ENCODE results near the gene S100A9. TPM values are rescaled to one million over a fixed set of nuclear protein-coding genes. Genes with fewer than 3 reads are reported as not detected.
A peak's percentile ranks its signal among the peaks of the same experiment; 100 is the strongest.

S100A9 gene
- total and polyA plus RNA-seq, 4 donors = 110 to 485 (median 203) TPM

DNA sequence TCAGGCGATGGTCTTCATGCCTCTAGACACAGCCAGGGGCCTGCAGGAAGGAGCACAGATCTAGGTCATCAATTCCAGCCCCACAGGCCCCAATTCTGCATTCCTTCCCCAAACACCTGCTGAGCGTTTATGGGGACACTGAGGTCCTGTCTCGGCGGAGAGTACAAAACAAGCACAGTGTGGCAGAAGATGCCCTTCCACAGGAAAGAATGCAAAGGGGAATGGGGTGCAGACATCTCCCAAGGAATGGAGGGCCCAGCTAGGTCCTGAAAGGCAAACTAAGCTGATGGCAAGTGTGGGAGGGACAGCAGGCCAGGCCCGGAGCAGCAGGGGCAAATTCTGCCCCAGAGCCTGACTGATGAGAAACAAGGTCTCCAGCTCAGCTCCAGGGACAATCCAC lies 36.7 kb downstream of the S100A9 start:
- ATAC-seq (ENCODE audit: low FRiP score) (no peak), DNase-seq (no peak)
- 81 to 86% methylated on average over 5 of the region's 5 CpGs for WGBS, 2 donors
- Histone ChIP-seq H3K27me3 (ENCODE audit: control insufficient read depth in 1 of 2, insufficient read depth in 2 of 2, low read length in 1 of 2) (no peaks in the 10 kb centered on the region), H3K36me3 (ENCODE audit: control insufficient read depth in 1 of 2, insufficient read depth in 2 of 2, low read length in 1 of 2) (no peaks in the 10 kb centered on the region), H3K4me3 (ENCODE audit: low read length in 2 of 2) (no peak overlapping the region), H3K9me3 (ENCODE audit: control insufficient read depth, low read length) (no peaks in the 10 kb centered on the region), H3K4me1 (ENCODE audit: control insufficient read depth in 1 of 2, insufficient read depth in 2 of 2, low read length in 2 of 2) (no peaks in the 10 kb centered on the region), H3K27ac (ENCODE audit: low read depth in 1 of 2, low read length in 2 of 2) (no peak overlapping the region)
- intact Hi-C loops (cut with DNase I) = no loop called here

DNA sequence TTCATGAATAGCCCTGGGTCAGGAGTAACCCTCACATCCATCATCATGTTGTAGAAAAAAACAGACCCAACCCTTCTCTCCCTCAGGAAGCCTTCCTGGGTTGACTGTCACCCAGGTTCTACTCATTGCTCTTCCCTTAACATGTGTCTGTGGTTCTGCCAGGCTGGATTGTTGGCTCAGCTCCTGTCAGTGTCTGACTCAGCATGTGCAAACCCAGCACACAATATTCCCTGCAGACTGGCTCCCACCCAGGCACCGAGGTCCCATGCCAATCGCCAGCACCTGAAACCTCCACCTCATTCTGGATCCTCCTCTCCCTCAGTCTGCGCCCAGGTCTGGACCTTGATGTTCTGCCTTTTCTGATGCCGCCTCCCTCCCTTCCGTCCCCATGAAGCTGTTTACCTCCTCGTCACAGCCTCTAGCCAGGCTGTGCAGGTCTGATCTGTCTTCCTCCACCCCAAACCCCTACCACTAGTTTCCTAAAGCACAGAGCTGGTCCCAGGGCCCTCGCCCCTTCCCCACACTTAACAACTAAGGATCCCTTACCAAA lies 37.6 kb downstream of the S100A9 start:
- 69 to 78% methylated on average over 7 of the region's 7 CpGs for WGBS, 2 donors
- no peaks in the 10 kb centered on the region for H3K27me3 ChIP-seq (ENCODE audit: control insufficient read depth in 1 of 2, insufficient read depth in 2 of 2, low read length in 1 of 2)
- intact Hi-C loops (cut with DNase I) = loop anchor here in 1 of 2 donors (5.0 kb wide), 1 partner anchor 102 kb away; no protein-coding TSS in a partner anchor
- no peaks in the 10 kb centered on the region for H3K9me3 ChIP-seq (ENCODE audit: control insufficient read depth, low read length)
- no peak overlapping the region for H3K4me3 ChIP-seq (ENCODE audit: low read length in 2 of 2)
- no peaks in the 10 kb centered on the region for H3K36me3 ChIP-seq (ENCODE audit: control insufficient read depth in 1 of 2, insufficient read depth in 2 of 2, low read length in 1 of 2)
- H3K27ac ChIP-seq (ENCODE audit: low read depth in 1 of 2, low read length in 2 of 2) = no peak overlapping the region
- ATAC-seq (ENCODE audit: low FRiP score) (no peak), DNase-seq (peak in 1 of 2 donors; percentile 52)
- H3K4me1 ChIP-seq (ENCODE audit: control insufficient read depth in 1 of 2, insufficient read depth in 2 of 2, low read length in 2 of 2) = no peaks in the 10 kb centered on the region

DNA sequence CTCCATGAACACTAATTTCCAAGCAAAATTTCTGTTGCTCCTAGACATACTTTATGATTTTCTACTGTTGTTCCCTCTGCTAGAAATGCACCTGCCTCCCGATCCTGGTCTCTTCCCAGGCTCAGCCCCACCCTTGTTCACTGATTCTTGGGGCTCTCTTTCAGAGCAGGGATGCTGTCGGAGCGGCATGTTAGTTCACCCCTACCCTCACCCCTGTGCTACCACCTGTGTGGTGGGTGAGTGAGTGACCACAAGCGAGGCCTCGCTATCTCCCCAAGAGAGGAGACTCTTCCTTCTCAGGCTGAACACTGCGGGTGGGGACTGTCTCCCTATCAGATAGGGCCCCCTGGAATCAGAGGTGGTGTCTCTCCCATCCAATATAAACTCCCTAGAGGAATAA lies 38.1 kb downstream of the S100A9 start:
- Histone ChIP-seq H3K4me1 (ENCODE audit: control insufficient read depth in 1 of 2, insufficient read depth in 2 of 2, low read length in 2 of 2) (no peaks in the 10 kb centered on the region), H3K9me3 (ENCODE audit: control insufficient read depth, low read length) (no peaks in the 10 kb centered on the region), H3K36me3 (ENCODE audit: control insufficient read depth in 1 of 2, insufficient read depth in 2 of 2, low read length in 1 of 2) (no peaks in the 10 kb centered on the region), H3K27ac (ENCODE audit: low read depth in 1 of 2, low read length in 2 of 2) (no peak overlapping the region), H3K4me3 (ENCODE audit: low read length in 2 of 2) (no peak overlapping the region), H3K27me3 (ENCODE audit: control insufficient read depth in 1 of 2, insufficient read depth in 2 of 2, low read length in 1 of 2) (no peaks in the 10 kb centered on the region)
- ATAC-seq (ENCODE audit: low FRiP score) (no peak), DNase-seq (no peak)
- 89 to 94% methylated on average over 6 of the region's 6 CpGs for WGBS, 2 donors
- intact Hi-C loops (cut with DNase I) = loop anchor here in 1 of 2 donors (5.0 kb wide), 1 partner anchor 102 kb away; no protein-coding TSS in a partner anchor

DNA sequence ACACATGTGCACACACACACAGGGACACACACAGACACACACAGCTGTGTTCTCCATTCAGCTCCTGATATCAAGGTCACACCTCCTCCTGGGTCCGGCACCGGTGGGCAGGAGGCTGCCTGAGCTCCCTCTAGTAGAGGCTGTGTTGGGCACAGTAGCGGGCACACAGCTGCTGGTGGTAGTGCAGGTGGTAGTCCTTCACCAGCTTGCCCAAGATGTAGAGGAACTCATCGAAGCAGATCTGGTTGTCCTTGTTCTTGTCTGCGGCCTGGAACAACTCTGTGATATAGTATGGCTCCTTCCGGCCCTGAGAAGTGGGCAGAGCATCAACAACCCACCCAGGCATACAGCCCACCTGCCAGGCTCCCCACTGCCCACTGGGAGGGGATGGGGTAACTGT lies 38.8 kb downstream of the S100A9 start:
- DNase-seq = no peak
- Histone ChIP-seq H3K27ac (ENCODE audit: low read depth in 1 of 2, low read length in 2 of 2) (no peak overlapping the region), H3K4me1 (ENCODE audit: control insufficient read depth in 1 of 2, insufficient read depth in 2 of 2, low read length in 2 of 2) (no peaks in the 10 kb centered on the region), H3K4me3 (ENCODE audit: low read length in 2 of 2) (no peak overlapping the region), H3K36me3 (ENCODE audit: control insufficient read depth in 1 of 2, insufficient read depth in 2 of 2, low read length in 1 of 2) (no peaks in the 10 kb centered on the region), H3K27me3 (ENCODE audit: control insufficient read depth in 1 of 2, insufficient read depth in 2 of 2, low read length in 1 of 2) (no peaks in the 10 kb centered on the region), H3K9me3 (ENCODE audit: control insufficient read depth, low read length) (no peaks in the 10 kb centered on the region)
- intact Hi-C loops (cut with DNase I) = loop anchor here in 1 of 2 donors (5.0 kb wide), 1 partner anchor 101 kb away; no protein-coding TSS in a partner anchor
- ATAC-seq (ENCODE audit: low FRiP score) = no peak
- 91 to 93% methylated on average over 6 of the region's 6 CpGs for WGBS, 2 donors

DNA sequence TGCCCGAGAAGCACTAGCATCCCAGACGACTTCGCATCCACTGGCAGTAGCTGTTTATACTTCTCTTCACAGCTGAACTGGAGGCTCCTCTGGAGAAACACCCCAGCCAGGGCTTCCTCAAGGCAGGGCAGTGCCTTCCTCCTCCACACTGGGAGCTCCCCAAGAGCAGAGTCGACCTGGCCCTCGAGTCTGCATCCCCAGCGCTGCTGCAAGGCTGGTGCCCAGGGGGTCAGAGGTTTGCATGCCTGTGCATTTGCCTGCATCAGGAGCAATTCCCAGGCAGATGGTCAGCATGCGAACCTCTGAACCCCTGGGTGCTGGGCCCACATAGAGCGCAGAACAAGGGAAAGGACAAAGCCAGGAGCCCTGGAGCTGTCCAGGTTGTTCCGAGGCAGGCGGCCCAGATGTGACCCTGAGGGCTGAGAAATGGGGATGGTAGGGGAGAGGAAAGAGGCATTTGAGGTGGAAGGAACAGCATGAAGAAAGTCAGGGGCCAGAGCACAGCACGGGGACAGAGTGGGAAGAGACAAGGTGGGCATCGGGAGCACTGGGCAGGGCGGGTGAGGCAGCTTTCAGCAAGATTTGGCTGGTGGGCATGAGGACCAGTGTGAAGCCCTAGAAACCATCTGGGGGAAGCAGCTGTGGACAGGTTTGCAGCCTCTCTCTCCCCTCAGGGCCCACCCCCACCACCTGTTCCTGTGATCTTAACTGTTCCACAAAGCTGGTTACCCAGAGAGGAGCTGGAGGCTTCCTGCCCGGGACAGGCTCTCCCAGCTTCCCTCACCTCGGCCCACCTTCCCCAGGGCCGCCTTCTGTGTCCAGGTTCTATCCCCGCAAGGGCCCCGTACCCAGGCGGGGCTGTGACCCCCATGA lies 39.6 kb downstream of the S100A9 start:
- ATAC-seq (ENCODE audit: low FRiP score) (no peak), DNase-seq (no peak)
- 87 to 89% methylated on average over 19 of the region's 19 CpGs for WGBS, 2 donors
- no peaks in the 10 kb centered on the region for H3K4me1 ChIP-seq (ENCODE audit: control insufficient read depth in 1 of 2, insufficient read depth in 2 of 2, low read length in 2 of 2)
- no peaks in the 10 kb centered on the region for H3K27me3 ChIP-seq (ENCODE audit: control insufficient read depth in 1 of 2, insufficient read depth in 2 of 2, low read length in 1 of 2)
- no peak overlapping the region for H3K4me3 ChIP-seq (ENCODE audit: low read length in 2 of 2)
- no peaks in the 10 kb centered on the region for H3K9me3 ChIP-seq (ENCODE audit: control insufficient read depth, low read length)
- intact Hi-C loops (cut with DNase I) = loop anchor here in 1 of 2 donors (5.0 kb wide), 1 partner anchor 100 kb away; no protein-coding TSS in a partner anchor
- H3K27ac ChIP-seq (ENCODE audit: low read depth in 1 of 2, low read length in 2 of 2) = no peak overlapping the region
- no peaks in the 10 kb centered on the region for H3K36me3 ChIP-seq (ENCODE audit: control insufficient read depth in 1 of 2, insufficient read depth in 2 of 2, low read length in 1 of 2)

DNA sequence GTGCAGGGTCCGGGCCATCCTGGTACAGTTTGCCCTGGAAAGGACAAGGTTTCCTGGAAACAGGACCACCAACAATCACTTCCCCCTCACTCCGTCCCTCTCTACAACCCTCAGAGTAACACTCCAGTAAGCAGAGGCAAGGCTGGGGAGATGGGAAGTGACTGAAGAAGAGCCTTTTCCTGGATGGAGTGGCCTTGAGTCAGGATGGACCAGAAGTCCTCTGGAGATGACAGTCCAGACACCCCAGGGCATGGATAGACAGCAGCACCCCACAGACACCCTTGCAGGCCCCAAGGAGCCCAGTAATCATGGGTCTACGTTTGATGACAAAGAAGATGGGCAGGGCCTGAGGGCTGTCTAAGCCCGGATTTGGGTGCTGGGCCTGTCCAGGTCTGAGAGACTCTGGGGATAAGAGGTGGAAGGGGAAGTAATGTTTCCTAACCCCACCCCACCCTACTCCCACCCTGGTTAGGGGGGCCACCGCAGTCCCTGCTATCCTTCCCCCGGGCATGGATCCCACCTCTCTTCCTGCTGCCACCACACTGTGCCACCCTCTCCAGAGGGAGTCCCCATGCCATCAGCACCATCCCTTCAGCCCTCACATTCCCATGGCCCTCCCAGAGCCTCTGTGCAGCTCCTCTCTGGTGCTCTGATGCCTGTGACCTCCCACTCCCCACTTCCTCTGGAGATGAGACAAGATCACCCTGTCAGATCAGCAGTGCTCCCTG lies 40.4 kb downstream of the S100A9 start:
- intact Hi-C loops (cut with DNase I) = loop anchor here in 1 of 2 donors (5.0 kb wide), 1 partner anchor 99 kb away; no protein-coding TSS in a partner anchor
- 84 to 94% methylated on average over 5 to 6 of the region's 6 CpGs for WGBS, 2 donors
- DNase-seq (no peak), ATAC-seq (ENCODE audit: low FRiP score) (no peak)
- H3K4me3 ChIP-seq (ENCODE audit: low read length in 2 of 2) = no peak overlapping the region
- H3K27me3 ChIP-seq (ENCODE audit: control insufficient read depth in 1 of 2, insufficient read depth in 2 of 2, low read length in 1 of 2) = no peaks in the 10 kb centered on the region
- no peaks in the 10 kb centered on the region for H3K4me1 ChIP-seq (ENCODE audit: control insufficient read depth in 1 of 2, insufficient read depth in 2 of 2, low read length in 2 of 2)
- no peaks in the 10 kb centered on the region for H3K9me3 ChIP-seq (ENCODE audit: control insufficient read depth, low read length)
- H3K36me3 ChIP-seq (ENCODE audit: control insufficient read depth in 1 of 2, insufficient read depth in 2 of 2, low read length in 1 of 2) = no peaks in the 10 kb centered on the region
- H3K27ac ChIP-seq (ENCODE audit: low read depth in 1 of 2, low read length in 2 of 2) = no peak overlapping the region

DNA sequence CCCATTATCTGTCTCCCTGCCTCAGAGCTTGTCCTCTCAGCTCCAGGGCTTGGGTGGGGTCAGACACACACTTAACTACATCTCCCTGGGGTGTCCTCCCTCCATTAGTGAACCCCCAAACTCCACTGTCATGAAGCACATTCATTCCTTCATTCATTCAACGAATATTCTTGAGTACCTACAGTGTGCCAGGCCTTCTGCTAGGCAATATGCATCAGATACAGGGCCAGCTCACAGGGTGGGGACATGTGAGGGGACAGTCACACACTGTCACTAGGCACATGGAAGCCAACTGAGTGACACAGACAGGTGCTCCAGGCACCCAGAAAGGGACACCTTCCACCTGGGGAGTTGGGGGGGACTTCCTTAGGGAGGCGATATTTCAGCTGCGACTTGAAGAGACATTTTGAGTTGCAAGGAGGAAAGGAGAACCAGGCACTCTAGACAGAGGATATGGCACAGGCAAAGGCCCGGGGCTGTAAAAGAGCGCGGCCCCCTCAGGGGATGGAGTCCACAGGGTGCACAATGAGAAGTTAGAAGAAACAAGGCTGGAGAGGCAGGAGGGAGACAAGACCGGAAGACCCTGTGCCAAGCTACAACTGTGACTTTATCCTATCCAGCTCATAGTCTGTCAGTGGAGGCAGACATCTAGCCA lies 41.9 kb downstream of the S100A9 start:
- DNase-seq = no peak
- 93 to 95% methylated on average over 7 of the region's 7 CpGs for WGBS, 2 donors
- ATAC-seq (ENCODE audit: low FRiP score) = no peak

DNA sequence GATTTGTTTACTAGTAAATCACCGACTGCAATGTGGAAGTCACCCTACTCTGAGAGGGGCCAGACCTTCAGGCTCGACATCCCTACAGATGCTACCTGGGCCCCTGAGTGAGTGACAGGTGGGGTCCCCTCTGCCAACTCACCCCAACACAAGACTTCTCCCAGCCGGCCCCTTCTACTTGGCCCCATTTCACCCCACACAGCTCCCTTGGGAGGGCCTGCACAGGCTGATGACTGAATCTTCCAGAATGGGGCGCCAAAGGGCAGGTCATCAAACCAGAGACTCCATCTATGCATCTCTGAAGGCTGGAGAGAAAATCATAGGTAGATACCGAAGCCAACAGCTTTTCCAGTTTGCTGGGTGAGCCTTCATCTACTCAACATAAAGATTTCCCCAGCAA lies 42.6 kb downstream of the S100A9 start:
- Histone ChIP-seq H3K27me3 (ENCODE audit: control insufficient read depth in 1 of 2, insufficient read depth in 2 of 2, low read length in 1 of 2) (no peaks in the 10 kb centered on the region), H3K9me3 (ENCODE audit: control insufficient read depth, low read length) (no peaks in the 10 kb centered on the region), H3K4me3 (ENCODE audit: low read length in 2 of 2) (no peak overlapping the region), H3K4me1 (ENCODE audit: control insufficient read depth in 1 of 2, insufficient read depth in 2 of 2, low read length in 2 of 2) (no peaks in the 10 kb centered on the region), H3K27ac (ENCODE audit: low read depth in 1 of 2, low read length in 2 of 2) (no peak overlapping the region), H3K36me3 (ENCODE audit: control insufficient read depth in 1 of 2, insufficient read depth in 2 of 2, low read length in 1 of 2) (no peaks in the 10 kb centered on the region)
- intact Hi-C loops (cut with DNase I) = no loop called here
- DNase-seq (no peak), ATAC-seq (ENCODE audit: low FRiP score) (no peak)
- 57 to 60% methylated on average over 5 of the region's 5 CpGs for WGBS, 2 donors

More for the DNA sequence above, 41.9 kb downstream of the S100A9 start:
- intact Hi-C loops (cut with DNase I) = loop anchor here in 1 of 2 donors (5.0 kb wide), 1 partner anchor 98 kb away; no protein-coding TSS in a partner anchor
- H3K27ac ChIP-seq (ENCODE audit: low read depth in 1 of 2, low read length in 2 of 2) = no peak overlapping the region
- H3K4me3 ChIP-seq (ENCODE audit: low read length in 2 of 2) = no peak overlapping the region
- no peaks in the 10 kb centered on the region for H3K4me1 ChIP-seq (ENCODE audit: control insufficient read depth in 1 of 2, insufficient read depth in 2 of 2, low read length in 2 of 2)
- H3K27me3 ChIP-seq (ENCODE audit: control insufficient read depth in 1 of 2, insufficient read depth in 2 of 2, low read length in 1 of 2) = no peaks in the 10 kb centered on the region
- no peaks in the 10 kb centered on the region for H3K9me3 ChIP-seq (ENCODE audit: control insufficient read depth, low read length)
- H3K36me3 ChIP-seq (ENCODE audit: control insufficient read depth in 1 of 2, insufficient read depth in 2 of 2, low read length in 1 of 2) = no peaks in the 10 kb centered on the region

Measured in aorta (tissue), 5 donors.